ENCODE data around the gene GPR152. TPM values are rescaled to one million over a fixed set of nuclear protein-coding genes. Genes with fewer than 3 reads are reported as not detected.
"Not testable (repeated sequence)": the region's sequence is repeated elsewhere in the genome, so short reads cannot be mapped to it uniquely, and the experiment has no call there.

Gene GPR152
- total RNA-seq, 2 experiments from 2014 or later: not detected

GRCh38 chr11:67482275-67482826 is 29.8 kb upstream of the GPR152 start:
- DNase-seq: peak in 2 of 14 experiments; percentile 4 to 20
- peaks cover 8% of the 10 kb centered on the region for H3K36me3 ChIP-seq (ENCODE audit: insufficient read depth, low read length)
- TF ChIP-seq CTCF (IDR thresholded peaks at IDR 0.05): no peak
- H3K9me3 ChIP-seq (ENCODE audit: control insufficient read depth in 1 of 2, insufficient read depth in 1 of 2, low read length in 2 of 2): no peaks in the 10 kb centered on the region
- ATAC-seq (ENCODE audit: poor library complexity): peak; percentile 5
- intact Hi-C loops (cut with DNase I, micrococcal nuclease): loop anchor here (1.0 to 10.0 kb wide), 3 partner anchors 13 to 198 kb away; partner anchors contain the start of genes ANKRD13D (in 1 of the 2), CARNS1 (in 1 of the 2) and TMEM134 (in 1 of the 2)
- H3K27me3 ChIP-seq (ENCODE audit: control insufficient read depth in 1 of 2, insufficient read depth in 2 of 2, low read length in 2 of 2): no peaks in the 10 kb centered on the region
- CTCF ChIA-PET: interaction anchor here (0.7 to 1.9 kb wide), 4 partner anchors 14 to 81 kb away, joined by 4 to 8 read pairs (median 6); partner anchors contain the start of genes PPP1CA and TMEM134
- peaks cover 35% of the 10 kb centered on the region for H3K36me3 Mint-ChIP-seq (ENCODE audit: low read depth)
- H3K9me3 Mint-ChIP-seq: no peaks in the 10 kb centered on the region
- H3K27me3 Mint-ChIP-seq: no peaks in the 10 kb centered on the region
- peak overlapping the region; percentile 91 for H3K4me3 Mint-ChIP-seq
- H3K27ac ChIP-seq (ENCODE audit: low read depth in 1 of 2, low read length in 2 of 2): peak overlapping the region; percentile 90
- POLR2A ChIA-PET: interaction anchor here (0.7 to 5.5 kb wide), 28 partner anchors 9 to 242 kb away, joined by 3 to 110 read pairs (median 6); partner anchors contain the start of genes ANKRD13D, CLCF1, PITPNM1 and POLD4
- H3K4me3 ChIP-seq (ENCODE audit: low read length): peak overlapping the region; percentile 80
- peaks cover 48% of the 10 kb centered on the region for H3K4me1 Mint-ChIP-seq (ENCODE audit: low read depth)
- peak overlapping the region; percentile 95 for H3K27ac Mint-ChIP-seq
- H3K4me1 ChIP-seq (ENCODE audit: insufficient read depth, low read length): peaks cover 55% of the 10 kb centered on the region

- intact Hi-C loops (cut with DNase I, micrococcal nuclease): not testable (repeated sequence)
Measured at GRCh38 chr11:67477344-67478050, 25.0 kb upstream of the GPR152 start.

GRCh38 chr11:67476692-67477091 is 24.2 kb upstream of the GPR152 start:
- H3K36me3 ChIP-seq (ENCODE audit: insufficient read depth, low read length); H3K4me3 ChIP-seq (ENCODE audit: low read length); DNase-seq; H3K4me1 Mint-ChIP-seq (ENCODE audit: low read depth); H3K36me3 Mint-ChIP-seq (ENCODE audit: low read depth); intact Hi-C loops (cut with DNase I, micrococcal nuclease); H3K27me3 ChIP-seq (ENCODE audit: control insufficient read depth in 1 of 2, insufficient read depth in 2 of 2, low read length in 2 of 2); H3K4me1 ChIP-seq (ENCODE audit: insufficient read depth, low read length); H3K27me3 Mint-ChIP-seq; H3K4me3 Mint-ChIP-seq; H3K9me3 ChIP-seq (ENCODE audit: control insufficient read depth in 1 of 2, insufficient read depth in 1 of 2, low read length in 2 of 2); ATAC-seq (ENCODE audit: poor library complexity); H3K27ac Mint-ChIP-seq; H3K27ac ChIP-seq (ENCODE audit: low read depth in 1 of 2, low read length in 2 of 2); H3K9me3 Mint-ChIP-seq: not testable (repeated sequence)
- ChIA-PET POLR2A (interaction anchor here (0.6 to 1.3 kb wide), 5 partner anchors 10 to 136 kb away, joined by 3 to 6 read pairs (median 3); partner anchors contain the start of genes POLD4 and PTPRCAP), CTCF (interaction anchor here (0.6 to 1.4 kb wide), 3 partner anchors 75 to 1048 kb away, joined by 3 read pairs; partner anchors contain the start of gene PPP1CA)

More at GRCh38 chr11:67477344-67478050, 25.0 kb upstream of the GPR152 start:
- DNase-seq; H3K27ac ChIP-seq (ENCODE audit: low read depth in 1 of 2, low read length in 2 of 2); H3K9me3 ChIP-seq (ENCODE audit: control insufficient read depth in 1 of 2, insufficient read depth in 1 of 2, low read length in 2 of 2); H3K27me3 ChIP-seq (ENCODE audit: control insufficient read depth in 1 of 2, insufficient read depth in 2 of 2, low read length in 2 of 2); H3K4me3 ChIP-seq (ENCODE audit: low read length); ATAC-seq (ENCODE audit: poor library complexity); H3K4me3 Mint-ChIP-seq; H3K4me1 Mint-ChIP-seq (ENCODE audit: low read depth); H3K27ac Mint-ChIP-seq; H3K36me3 ChIP-seq (ENCODE audit: insufficient read depth, low read length); H3K27me3 Mint-ChIP-seq; H3K36me3 Mint-ChIP-seq (ENCODE audit: low read depth); H3K9me3 Mint-ChIP-seq; H3K4me1 ChIP-seq (ENCODE audit: insufficient read depth, low read length): not testable (repeated sequence)
- ChIA-PET POLR2A (interaction anchor here (0.6 to 1.3 kb wide), 3 partner anchors 9 to 136 kb away, joined by 3 to 4 read pairs (median 3); no protein-coding TSS in a partner anchor), CTCF (interaction anchor here (0.6 to 1.4 kb wide), 2 partner anchors 132 to 1049 kb away, joined by 3 read pairs; no protein-coding TSS in a partner anchor)

- no peak overlapping the region for H3K27ac Mint-ChIP-seq
- intact Hi-C loops (cut with DNase I, micrococcal nuclease): no loop called here
Measured at GRCh38 chr11:67472882-67473281, 20.4 kb upstream of the GPR152 start.

More at GRCh38 chr11:67472882-67473281, 20.4 kb upstream of the GPR152 start:
- TF ChIP-seq CTCF (IDR thresholded peaks at IDR 0.05): no peak
- ChIA-PET CTCF (no interaction called here), POLR2A (no interaction called here)
- Mint-ChIP-seq H3K36me3 (ENCODE audit: low read depth) (no peaks in the 10 kb centered on the region), H3K4me3 (no peak overlapping the region), H3K4me1 (ENCODE audit: low read depth) (peaks cover 11% of the 10 kb centered on the region), H3K9me3 (no peaks in the 10 kb centered on the region), H3K27me3 (no peaks in the 10 kb centered on the region)
- DNase-seq (no peak), ATAC-seq (ENCODE audit: poor library complexity) (no peak)
- no peaks in the 10 kb centered on the region for H3K27me3 ChIP-seq (ENCODE audit: control insufficient read depth in 1 of 2, insufficient read depth in 2 of 2, low read length in 2 of 2)
- H3K4me1 ChIP-seq (ENCODE audit: insufficient read depth, low read length): peaks cover 19% of the 10 kb centered on the region
- no peaks in the 10 kb centered on the region for H3K36me3 ChIP-seq (ENCODE audit: insufficient read depth, low read length)
- H3K4me3 ChIP-seq (ENCODE audit: low read length): no peak overlapping the region
- H3K9me3 ChIP-seq (ENCODE audit: control insufficient read depth in 1 of 2, insufficient read depth in 1 of 2, low read length in 2 of 2): no peaks in the 10 kb centered on the region
- H3K27ac ChIP-seq (ENCODE audit: low read depth in 1 of 2, low read length in 2 of 2): no peak overlapping the region
